GM21528 (cell line): Measurements from ENCODE around the gene KCTD19.

Experiments used
- ATAC-seq: cut with Tn5 transposase; IDR thresholded peaks from one replicate; pipeline ENCODE4 v1.9.1; 2021; ENCODE audit warnings: mild to moderate bottlenecking, moderate library complexity; ENCODE audit not compliant: unreplicated experiment, low FRiP score

Gene KCTD19

DNA sequence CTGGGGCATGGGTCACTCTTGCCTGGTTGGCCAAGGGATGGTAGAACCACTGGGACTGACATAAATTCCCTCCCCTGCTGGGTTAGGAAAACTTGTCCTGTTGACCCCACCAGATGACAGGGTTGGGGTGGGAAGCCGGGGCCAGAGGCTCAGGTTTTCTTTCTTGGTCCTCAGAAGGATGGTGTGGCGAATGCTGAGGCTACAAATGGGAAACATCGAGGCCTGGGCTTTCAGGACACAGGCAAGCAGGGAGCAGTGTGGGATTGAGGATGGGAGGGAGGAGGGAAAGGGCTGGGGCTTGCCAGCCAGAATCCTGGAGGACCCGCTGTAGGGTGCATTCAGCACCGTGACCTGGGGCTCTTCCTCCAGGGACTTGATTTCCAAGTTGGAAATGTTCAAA is 61.7 kb downstream of the KCTD19 start:
- ATAC-seq, result no peak

DNA sequence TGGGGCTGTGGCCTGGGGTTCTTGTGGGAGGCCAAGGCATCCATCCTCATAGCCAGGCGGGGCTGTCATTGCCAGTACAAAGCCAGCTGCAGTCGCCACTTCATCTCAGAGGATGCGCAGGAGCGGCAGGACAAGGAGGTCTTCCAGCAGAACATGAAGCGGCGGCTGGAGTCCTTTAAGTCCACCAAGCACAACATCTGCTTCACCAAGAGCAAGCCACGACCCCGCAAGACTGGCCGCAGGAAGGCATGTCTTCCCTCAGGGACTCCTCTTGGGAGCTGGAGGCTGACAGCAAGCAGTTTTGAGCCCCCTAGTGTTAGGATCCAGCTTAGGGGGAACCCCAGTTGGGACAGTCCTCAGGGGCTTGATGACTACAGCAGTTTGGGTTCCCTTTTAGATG is 62.3 kb downstream of the KCTD19 start:
- ATAC-seq, result no peak

DNA sequence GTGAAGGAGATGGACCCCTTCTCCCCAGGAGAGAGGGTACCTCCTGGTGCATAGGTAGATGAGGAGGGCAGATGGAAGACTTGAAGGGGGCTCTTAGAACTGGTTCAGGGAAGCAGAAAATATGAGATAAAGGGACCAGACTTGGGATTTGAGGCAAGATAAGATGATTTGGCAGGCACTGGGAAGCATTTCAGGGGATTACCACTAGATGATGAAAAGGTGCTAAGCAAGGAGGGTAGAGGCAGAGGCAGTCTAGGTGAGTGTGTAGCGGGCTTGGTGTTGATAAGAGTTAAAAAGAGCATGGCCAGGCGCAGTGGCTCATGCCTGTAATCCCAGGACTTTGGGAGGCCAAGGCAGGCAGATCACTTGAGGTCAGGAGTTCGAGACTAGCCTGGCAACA is 63.3 kb downstream of the KCTD19 start:
- no peak for ATAC-seq

DNA sequence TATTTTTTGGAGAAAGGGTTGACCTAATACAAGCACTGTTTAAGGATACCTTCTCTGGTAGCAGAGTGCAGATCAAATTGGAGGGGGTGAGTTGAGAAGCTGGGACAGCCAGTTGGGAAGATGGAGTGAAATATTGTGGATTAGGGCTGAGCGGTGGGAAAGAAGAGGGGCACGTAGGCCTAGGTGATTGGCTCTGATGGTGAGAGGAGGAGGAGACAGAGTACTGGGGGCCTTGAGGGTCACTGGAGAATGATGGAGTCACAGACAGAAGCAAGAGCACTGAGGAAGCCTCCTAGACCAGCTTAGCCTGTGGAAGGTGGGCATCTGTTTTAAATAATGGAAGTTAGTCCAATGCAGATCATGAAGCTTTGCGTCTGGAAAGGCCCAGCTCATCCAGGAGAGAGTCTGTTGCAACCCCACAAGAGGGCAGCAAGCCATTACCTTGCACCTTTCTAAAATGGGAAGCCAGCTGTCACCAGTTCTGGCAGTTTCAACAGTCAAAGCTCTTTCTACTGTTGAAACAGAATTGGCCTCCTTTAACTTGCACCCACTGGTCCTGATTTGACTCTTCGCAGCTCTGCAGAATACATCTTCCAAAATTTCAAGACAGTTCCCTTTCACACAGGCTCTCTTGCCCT is 66.0 kb downstream of the KCTD19 start:
- ATAC-seq, result no peak

DNA sequence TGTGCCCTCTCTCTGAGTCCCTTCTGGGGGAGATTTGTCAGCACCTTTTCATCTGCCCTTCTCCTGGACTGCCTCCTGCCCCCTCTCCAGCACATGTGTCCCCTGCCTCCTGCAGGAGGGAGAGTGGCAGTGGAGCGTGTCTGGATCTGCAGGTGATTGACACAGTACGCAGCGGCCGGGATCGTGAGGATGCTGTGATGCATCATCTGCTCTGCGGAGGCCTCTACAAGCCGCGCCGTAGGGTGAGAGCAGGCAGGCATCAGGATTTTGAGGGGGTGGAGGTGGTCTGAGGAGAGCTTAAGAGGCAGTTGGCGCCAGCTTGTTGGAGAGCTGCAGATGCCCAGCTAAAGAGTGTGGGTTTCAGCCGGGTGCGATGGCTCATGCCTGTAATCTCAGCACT is 66.8 kb downstream of the KCTD19 start:
- ATAC-seq, result no peak

DNA sequence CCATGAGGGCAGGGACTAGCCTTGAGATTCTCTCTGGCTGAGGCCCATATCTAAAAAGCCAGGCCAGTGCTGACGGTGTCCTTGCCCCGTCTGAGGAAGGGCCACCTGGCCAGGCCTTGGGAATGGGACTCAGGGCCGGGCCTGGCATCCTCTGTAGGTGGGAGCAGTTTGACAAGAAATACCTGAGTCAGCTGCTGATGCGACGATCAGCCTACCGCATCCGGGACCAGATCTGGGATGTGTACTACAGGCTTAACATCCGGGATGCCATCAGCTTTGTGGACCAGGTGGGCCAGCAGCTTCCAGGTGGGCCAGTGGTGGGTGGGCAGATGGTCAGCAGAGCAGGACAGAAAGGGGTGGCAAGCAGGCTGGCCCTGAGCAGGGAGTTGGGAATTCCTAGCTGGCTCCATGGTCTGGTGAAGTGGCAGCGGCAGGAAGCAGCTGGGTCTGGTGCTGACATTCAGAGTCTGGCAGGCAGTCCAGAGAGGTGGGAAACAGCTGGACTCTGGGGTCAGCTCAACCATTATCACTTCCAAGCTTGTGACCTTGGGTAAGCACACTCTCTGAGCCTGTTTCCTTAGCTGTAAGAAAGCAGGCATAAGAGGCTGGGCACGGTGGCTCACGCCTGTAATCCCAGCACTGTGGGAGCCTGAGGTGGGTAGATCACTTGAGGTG is 68.2 kb downstream of the KCTD19 start:
- ATAC-seq, result no peak

DNA sequence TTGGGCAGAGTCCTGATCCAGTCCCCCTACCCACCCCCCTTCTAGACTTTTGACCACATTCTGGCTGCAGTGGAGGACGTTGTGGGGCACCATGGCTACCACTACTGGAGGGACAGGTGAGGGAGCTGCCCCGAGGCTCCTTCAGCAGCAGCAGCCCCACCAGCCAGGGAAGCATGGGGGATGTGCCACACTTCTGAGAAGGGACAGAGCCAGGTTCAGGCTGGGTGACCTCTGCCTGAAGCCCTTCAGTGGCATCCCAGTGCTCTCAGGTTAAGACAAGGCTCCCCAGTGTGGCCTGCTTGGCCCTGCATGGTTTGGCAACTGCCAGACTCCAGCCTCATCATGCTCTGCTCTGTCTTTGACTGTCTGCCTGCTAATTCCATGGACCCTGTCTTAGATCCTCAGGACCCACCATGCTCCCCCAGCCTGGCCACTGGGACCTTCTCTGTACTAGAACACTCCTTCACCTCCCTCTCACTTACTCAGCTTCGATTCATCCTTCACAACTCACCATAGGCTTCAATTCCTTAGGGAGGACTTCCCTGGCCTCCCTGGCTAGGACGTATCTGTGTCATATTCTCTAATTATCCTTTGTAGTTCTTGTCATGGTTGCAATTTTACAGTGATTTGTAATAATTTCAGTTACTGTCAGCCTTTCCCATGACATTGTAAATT is 68.9 kb downstream of the KCTD19 start:
- ATAC-seq, result no peak

DNA sequence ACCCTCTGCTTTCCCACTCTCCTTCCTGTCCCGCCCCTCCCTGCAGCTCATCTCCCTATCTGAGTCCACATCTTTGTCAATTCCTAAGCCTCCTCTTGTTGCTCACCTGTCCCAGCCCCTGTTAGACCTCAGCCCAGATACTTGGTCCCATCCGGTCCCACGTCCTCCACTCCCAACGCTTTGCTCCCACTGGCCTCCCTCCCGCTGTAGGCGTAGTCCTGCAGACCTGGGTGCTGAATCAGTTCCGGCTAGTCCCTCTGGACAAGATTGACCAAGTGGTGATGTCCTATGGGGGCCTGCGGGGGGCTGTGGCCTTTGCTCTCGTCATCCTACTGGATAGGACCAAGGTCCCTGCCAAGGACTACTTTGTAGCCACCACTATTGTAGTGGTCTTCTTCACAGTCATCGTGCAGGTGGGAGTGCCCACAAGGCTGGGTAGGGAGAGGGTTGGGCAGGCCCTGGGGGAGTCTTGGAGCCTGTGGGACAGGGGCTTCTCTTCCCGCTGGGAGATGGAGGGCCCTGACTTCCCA is 69.8 kb downstream of the KCTD19 start:
- ATAC-seq, result no peak

DNA sequence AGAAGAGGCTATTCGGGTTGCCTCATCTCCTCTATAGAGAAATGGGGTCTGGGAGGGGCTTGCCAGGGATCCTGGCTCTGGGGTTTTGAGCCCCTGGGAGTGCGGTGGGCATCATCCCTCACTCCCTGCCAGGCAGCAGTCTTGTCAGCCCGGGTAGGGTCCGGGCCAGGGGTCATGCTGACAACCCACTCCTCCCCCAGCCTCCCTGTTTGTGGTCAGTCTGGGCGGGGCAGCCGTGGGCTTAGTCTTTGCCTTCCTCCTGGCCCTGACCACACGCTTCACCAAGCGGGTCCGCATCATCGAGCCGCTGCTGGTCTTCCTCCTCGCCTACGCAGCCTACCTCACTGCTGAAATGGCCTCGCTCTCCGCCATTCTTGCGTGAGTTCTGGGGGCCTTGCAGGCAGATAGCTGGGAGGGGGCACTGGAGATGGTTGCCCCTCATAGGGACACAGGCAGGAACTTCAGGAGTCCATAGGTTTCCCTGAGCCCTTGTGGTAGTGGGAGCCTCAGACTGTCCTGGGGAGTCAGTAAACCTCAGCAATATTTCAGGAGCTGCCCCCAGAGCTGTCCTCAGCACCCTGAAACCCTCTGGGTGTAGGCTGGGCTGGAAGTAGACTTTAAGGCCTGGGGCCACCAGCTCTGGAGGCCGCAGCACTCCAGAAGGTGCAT is 70.9 kb downstream of the KCTD19 start:
- no peak for ATAC-seq

DNA sequence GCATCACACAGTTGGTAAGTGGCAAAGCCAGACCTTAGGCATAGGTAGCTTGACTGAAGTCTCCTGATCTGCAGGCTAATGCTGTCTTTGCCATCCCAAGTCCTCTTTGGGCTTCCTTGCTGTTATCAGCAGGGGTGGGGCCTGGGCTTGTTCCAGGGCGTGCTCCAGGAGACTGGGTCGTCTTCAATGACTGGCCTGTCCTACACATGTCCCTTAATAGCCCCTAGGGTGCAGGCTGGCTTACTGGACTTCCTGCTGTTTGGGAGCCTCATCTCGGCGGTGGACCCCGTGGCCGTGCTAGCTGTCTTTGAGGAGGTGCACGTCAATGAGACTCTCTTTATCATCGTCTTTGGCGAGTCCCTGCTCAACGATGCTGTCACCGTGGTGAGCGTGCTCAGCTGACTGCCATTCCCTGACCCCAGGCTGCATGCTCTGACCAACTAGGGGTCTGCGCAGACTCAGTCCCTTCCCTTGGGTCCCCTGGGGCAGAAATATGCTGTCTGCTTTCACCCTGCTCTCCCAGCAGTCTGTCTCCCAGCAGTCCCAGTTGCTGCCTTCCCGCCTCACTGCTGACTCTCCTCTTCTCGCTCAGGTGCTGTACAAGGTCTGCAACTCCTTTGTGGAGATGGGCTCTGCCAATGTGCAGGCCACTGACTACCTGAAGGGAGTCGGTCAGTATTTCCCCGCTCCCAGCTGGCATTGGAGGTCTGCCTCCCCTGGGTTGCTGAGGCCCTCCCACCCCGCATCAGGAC is 71.6 kb downstream of the KCTD19 start:
- ATAC-seq, result no peak

DNA sequence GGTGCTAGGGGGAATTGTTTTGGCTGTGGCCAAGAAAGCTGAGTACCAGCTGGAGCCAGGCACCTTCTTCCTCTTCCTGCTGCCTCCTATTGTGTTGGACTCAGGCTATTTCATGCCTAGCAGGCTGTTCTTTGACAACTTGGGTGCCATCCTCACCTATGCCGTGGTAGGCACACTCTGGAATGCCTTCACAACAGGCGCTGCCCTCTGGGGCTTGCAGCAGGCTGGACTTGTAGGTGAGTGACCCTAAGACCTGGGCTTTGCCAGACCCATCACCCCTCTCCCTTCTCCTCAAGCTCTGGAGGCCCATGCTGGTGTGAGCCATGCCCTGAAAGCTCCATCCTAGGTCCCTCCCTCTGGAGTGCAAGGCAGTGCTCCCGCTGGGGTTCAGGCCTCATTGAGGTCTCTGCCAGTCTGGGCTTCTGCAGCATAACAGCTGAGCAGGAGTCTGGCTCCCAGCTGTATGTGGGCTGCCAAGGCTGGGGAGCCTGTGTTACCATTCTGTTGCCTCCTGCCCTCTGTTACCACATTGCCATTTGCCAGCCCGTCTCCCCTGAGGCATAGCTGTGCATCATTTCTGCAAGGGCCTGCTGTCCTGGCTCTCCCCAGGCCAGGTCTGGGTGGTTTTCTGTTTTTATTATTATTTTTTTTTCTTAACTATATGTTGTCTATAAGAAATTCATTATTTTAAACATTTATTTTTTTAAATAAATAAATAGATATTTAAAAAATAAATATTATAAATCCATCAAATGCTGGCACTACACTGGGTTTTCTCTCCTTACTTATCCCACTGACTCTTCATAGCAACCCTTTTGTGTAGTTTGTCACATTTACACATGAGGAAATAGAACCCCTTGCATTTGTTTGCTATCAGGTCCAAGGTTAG is 73.7 kb downstream of the KCTD19 start:
- no peak for ATAC-seq

DNA sequence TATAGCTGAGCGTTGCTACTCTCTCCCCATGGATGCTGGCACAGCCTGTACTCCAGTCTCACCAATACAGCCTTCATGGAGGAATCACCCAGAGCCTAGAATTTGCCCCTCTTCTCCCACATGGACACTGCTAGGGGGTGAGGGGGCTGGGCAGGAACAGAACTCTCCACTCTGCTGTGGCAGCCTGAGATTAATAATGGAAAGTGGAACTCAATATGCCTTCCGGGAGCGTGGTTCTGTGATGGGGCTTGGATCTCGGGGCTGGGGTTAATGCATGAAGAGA is 76.6 kb downstream of the KCTD19 start:
- ATAC-seq, result no peak

DNA sequence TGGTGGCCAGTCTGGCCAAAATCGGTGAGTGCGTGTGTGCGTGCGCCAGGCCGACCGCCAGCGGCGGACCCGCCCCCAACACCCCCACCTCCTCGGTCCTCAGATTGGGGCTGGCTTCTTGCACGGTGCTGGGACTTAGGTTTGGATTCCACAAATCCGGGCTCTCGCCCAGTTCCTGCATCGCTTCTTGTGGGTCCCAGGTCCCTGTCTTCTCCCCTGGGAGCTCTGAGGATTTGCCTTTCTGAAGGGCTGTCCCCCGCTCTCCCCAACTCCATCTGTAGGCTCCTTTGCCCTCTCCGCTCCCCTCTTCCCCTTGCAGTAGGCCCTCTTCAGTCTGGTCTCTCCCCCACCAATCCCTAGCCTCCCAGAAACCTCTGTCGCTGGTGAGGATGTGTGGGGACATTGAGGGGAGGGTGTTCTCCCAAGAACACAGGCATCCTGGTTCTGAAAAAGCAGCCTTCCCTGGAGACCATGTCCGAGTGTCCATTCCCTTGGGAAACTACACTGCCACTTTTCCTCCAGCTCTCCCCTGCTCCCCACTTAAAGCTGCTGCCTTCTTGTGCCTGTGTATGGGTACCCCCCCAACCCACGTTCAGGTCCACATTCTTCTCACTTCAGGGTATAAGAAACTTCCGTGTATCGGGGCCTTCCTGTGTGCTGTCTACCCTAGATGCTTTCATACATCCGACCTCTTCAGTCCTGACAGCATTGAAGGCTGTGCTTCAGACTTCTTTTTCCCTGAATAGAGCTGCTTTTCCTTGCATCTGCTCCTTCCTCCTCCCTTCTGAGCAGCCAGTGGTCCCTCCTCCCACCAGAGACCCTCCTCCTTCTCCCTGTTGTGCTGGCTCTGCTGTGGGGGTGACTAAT is 77.1 kb downstream of the KCTD19 start:
- ATAC-seq, result no peak

DNA sequence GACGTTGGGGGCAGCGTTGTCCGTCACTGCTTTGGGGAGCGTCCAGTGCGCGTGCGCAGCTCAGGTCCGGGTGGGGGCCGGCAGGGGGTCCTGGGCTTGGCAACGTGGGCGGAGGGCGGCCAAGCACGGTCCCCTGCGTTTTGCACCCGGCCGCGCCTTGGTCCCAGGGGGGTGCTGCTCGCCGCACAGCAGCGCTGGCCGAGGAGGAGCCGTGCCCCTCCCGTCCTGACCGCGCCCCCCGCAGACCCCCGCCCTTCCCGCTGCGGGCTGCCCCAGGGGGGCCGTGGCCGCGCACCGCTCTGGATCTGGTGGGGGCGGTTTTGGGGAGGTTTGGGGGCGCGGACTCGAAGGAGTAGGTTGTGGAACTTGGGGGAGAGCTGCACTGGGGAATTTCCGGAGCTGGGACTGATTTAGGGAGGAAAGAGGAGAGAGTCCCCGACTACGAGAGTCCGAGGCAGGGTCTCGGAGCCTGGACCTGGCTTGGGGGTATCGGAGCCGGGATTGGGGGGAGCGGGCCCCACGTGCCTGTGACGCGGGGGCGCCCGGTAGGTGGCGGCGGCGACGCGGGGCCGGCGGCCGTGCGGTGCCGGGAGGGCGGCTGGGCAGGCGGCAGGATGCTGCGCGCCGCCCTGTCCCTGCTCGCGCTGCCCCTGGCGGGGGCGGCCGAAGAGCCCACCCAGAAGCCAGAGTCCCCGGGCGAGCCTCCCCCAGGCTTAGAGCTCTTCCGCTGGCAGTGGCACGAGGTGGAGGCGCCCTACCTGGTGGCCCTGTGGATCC is 78.0 kb downstream of the KCTD19 start, which contains the start of gene SLC9A5:
Gene SLC9A5, plus strand, starts transcription at position 579 of the 777 bp plus-strand sequence. Its CDS starts 36 bp downstream, at position 615.
- ATAC-seq, result no peak

DNA sequence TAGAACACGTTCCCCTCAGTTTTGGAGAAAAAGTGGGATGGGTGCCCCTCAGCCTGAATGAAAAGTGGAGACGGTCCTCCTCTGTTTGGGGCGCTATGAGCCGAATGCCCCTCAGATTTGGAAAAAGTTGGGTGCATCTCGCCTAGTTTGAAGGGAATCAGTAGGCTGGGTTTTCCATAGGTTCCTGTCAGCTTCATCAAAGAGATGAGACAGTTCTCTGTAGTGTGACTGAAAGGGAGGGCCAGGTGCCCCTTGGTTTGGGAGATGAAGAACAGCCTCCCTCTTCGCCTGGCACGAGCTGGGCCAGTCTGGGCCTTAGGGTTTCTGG is 78.5 kb downstream of the KCTD19 start:
- ATAC-seq, result no peak

DNA sequence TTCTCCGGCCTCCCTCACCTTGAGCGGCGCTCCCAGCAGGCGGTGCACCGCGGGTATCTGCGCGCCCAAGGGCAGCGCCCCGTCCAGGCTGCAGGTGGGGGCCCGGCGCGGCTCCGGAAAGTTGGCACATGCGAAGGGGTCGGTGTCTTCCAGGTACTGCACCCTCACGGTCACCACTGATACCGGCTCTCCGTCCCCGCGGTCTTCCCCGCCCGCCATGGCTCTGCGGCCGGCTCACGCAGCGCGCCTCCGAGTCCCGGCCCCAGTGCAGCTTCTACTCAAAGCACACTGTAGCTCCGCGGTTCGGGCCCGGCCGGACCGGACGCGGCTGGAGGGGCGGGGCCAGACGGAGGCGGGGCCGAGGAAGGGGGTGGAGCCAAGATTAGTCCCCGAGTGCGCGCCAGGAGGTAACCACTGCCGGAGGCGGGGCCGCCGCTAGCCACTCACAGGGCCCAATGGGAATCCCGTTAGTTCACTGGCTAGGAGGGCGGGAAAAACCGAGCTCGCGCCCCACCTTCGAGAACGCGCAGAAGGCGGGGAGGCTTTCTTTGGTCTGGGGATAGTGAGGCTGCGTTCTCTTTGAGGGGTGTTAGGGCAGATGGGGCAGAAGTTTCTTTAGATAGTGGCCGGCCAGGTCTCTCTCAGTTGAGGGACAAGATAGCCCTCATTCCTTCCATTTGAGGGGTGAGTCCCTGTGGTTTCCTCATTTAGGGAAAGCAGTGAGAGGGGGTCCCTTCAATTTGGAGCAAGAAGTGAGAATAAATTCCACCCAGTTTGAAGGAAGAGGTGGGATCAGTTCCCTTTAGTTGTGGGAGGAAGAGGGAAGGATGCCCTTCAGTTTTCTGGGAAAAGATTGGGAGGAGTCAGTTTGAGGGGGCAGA is 79.1 kb downstream of the KCTD19 start, which contains the start of gene FHOD1:
Gene FHOD1, minus strand, starts transcription at position 290 of the 881 bp plus-strand sequence. Its CDS starts 71 bp downstream, at position 219.
- ATAC-seq, result peak; percentile 42

DNA sequence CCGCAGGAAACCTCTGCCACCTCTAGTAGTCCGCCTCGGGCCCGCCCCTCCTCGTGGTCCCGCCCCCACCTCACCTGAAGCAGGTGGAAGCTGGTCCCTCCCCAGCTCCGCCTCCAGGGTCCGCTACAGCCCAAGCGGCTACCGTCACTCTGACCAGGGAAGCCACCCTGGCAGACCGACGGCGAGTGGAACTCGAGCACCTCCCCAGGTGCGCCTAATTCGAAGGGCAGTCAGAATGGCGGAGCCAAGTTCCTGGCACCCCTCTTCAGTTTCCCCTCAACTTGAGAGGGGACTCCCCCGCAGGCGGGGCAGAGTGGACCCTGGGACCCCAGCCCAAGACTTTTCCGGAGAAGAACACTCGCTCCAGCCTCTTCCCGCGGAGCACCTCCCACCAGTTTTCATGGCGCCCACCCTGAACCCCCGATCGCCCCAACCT is 79.8 kb downstream of the KCTD19 start:
- no peak for ATAC-seq
